LNCaP clone FGC (cell line): ENCODE measurements around the gene IL1RAPL1.

Experiments
- DNase-seq: peaks from one replicate; pipeline ENCODE4 v3.0.0-alpha.2; 2011; ENCODE audit warnings: low read depth
- H3K4me3 ChIP-seq: 2 replicates; pipeline ENCODE4 v1.5.1; 2011; ENCODE audit warnings: mild to moderate bottlenecking, low read depth, low read length, control low read depth
- CTCF ChIP-seq: IDR thresholded peaks from 2 replicates; pipeline ENCODE4 v1.5.1; 2012; ENCODE audit warnings: mild to moderate bottlenecking; ENCODE audit not compliant: control insufficient read depth, insufficient read depth; ENCODE audit errors: extremely low read depth

IL1RAPL1 gene

GRCh38 chrX:29376584-29376983 is 789.3 kb downstream of the IL1RAPL1 start:
- no peak overlapping the region for H3K4me3 ChIP-seq
- no peak for DNase-seq
- TF ChIP-seq CTCF, result no peak

GRCh38 chrX:29382811-29383210 is 795.6 kb downstream of the IL1RAPL1 start:
- no peak for TF ChIP-seq CTCF
- no peak for DNase-seq

GRCh38 chrX:29388509-29388908 is 801.3 kb downstream of the IL1RAPL1 start:
- no peak for TF ChIP-seq CTCF
- H3K4me3 ChIP-seq, result no peak overlapping the region
- no peak for DNase-seq

More at GRCh38 chrX:29382811-29383210, 795.6 kb downstream of the IL1RAPL1 start:
- no peak overlapping the region for H3K4me3 ChIP-seq

GRCh38 chrX:29397506-29397905 is 810.3 kb downstream of the IL1RAPL1 start:
- no peak overlapping the region for H3K4me3 ChIP-seq
- no peak for DNase-seq
- TF ChIP-seq CTCF, result no peak

- DNase-seq, result no peak
- no peak overlapping the region for H3K4me3 ChIP-seq
- no peak for TF ChIP-seq CTCF
Measured at GRCh38 chrX:29407357-29407756, 820.1 kb downstream of the IL1RAPL1 start.

GRCh38 chrX:29419774-29420553 is 832.7 kb downstream of the IL1RAPL1 start:
- DNase-seq, result no peak
- no peak for TF ChIP-seq CTCF
- no peak overlapping the region for H3K4me3 ChIP-seq

- no peak overlapping the region for H3K4me3 ChIP-seq
- TF ChIP-seq CTCF, result no peak
- no peak for DNase-seq
Measured at GRCh38 chrX:29422034-29422433, 834.8 kb downstream of the IL1RAPL1 start.
